ENCODE data around the gene IRS4.

IRS4 gene

GRCh38 chrX:108735679-108736508 lies 469 bp downstream of the IRS4 start:
- CTCF ChIA-PET: interaction anchor here (0.9 to 1.1 kb wide), 2 partner anchors 10 to 37 kb away, joined by 6 to 7 read pairs; no protein-coding TSS in a partner anchor
- DNase-seq (ENCODE audit: extremely low spot score): no peak
- peak; percentile 50; the same call in 1 of the 2 replicates for TF ChIP-seq ELF4 (IDR thresholded peaks at IDR 0.05)
- no peak for TF ChIP-seq HDGF (IDR thresholded peaks at IDR 0.05; ENCODE audit: borderline replicate concordance)
- POLR2A ChIA-PET: interaction anchor here (1.4 to 2.1 kb wide), 2 partner anchors 10 to 15 kb away, joined by 5 to 10 read pairs; no protein-coding TSS in a partner anchor

- CTCF ChIA-PET: interaction anchor here (0.6 to 1.1 kb wide), 3 partner anchors 9 to 358 kb away, joined by 6 to 7 read pairs (median 6); no protein-coding TSS in a partner anchor
- peak; percentile 28 for DNase-seq (ENCODE audit: extremely low spot score)
- POLR2A ChIA-PET: interaction anchor here (0.9 to 2.1 kb wide), 2 partner anchors 9 to 649 kb away, joined by 3 to 10 read pairs; no protein-coding TSS in a partner anchor
- TF ChIP-seq ELF4 (IDR thresholded peaks at IDR 0.05) (no peak), SUZ12 (IDR thresholded peaks at IDR 0.05) (0 out of 2 replicates have a peak, but pooled peaks have one; percentile 44)
Measured at GRCh38 chrX:108735091-108735678, 1.2 kb downstream of the IRS4 start.

- TF ChIP-seq ZNF384 (IDR thresholded peaks at IDR 0.05): no peak
- TF ChIP-seq LEF1 (IDR thresholded peaks at IDR 0.05; ENCODE audit: borderline replicate concordance): no peak
- TF ChIP-seq BHLHE40 (IDR thresholded peaks at IDR 0.05; ENCODE audit: borderline replicate concordance): no peak
- no peak for TF ChIP-seq PKNOX1 (IDR thresholded peaks at IDR 0.05)
- TF ChIP-seq TARDBP (IDR thresholded peaks at IDR 0.05): no peak
- TF ChIP-seq CTBP1 (IDR thresholded peaks at IDR 0.05; ENCODE audit: borderline replicate concordance): no peak
- TF ChIP-seq FOXM1 (IDR thresholded peaks at IDR 0.05; ENCODE audit: borderline replicate concordance): no peak
- TF ChIP-seq HDGF (IDR thresholded peaks at IDR 0.05; ENCODE audit: borderline replicate concordance): no peak
- no peak for TF ChIP-seq L3MBTL2 (conservative IDR thresholded peaks at IDR 0.05)
- TF ChIP-seq NFRKB (IDR thresholded peaks at IDR 0.05): no peak
- TF ChIP-seq SUZ12 (IDR thresholded peaks at IDR 0.05): no peak
- TF ChIP-seq FOXK2 (IDR thresholded peaks at IDR 0.05): no peak
- no peak for TF ChIP-seq ELF4 (IDR thresholded peaks at IDR 0.05)
- no peak for TF ChIP-seq ARNT (IDR thresholded peaks at IDR 0.05)
- no peak for TF ChIP-seq SP1 (IDR thresholded peaks at IDR 0.05)
- DNase-seq (ENCODE audit: extremely low spot score): no peak
- ChIA-PET CTCF (interaction anchor here (1.1 kb wide), 1 partner anchor 35 kb away, joined by 6 read pairs; no protein-coding TSS in a partner anchor), POLR2A (interaction anchor here (0.6 to 0.9 kb wide), 2 partner anchors 49 to 650 kb away, joined by 3 to 4 read pairs; no protein-coding TSS in a partner anchor)
Measured at GRCh38 chrX:108734426-108734825, 1.9 kb downstream of the IRS4 start.

GRCh38 chrX:108732630-108733321 lies 3.6 kb downstream of the IRS4 start:
- POLR2A ChIA-PET: interaction anchor here (0.8 kb wide), 1 partner anchor 19 kb away, joined by 3 read pairs; no protein-coding TSS in a partner anchor
- peak; percentile 29 for DNase-seq (ENCODE audit: extremely low spot score)
- no peak for TF ChIP-seq PKNOX1 (IDR thresholded peaks at IDR 0.05)
- CTCF ChIA-PET: interaction anchor here (1.4 kb wide), 1 partner anchor 33 kb away, joined by 4 read pairs; no protein-coding TSS in a partner anchor

- POLR2A ChIA-PET: interaction anchor here (0.9 kb wide), 1 partner anchor 10 kb away, joined by 3 read pairs; no protein-coding TSS in a partner anchor
- CTCF ChIA-PET: no interaction called here
- DNase-seq (ENCODE audit: extremely low spot score): no peak
Measured at GRCh38 chrX:108731153-108731552, 5.2 kb downstream of the IRS4 start.

GRCh38 chrX:108726748-108727147 lies 9.6 kb downstream of the IRS4 start:
- POLR2A ChIA-PET: interaction anchor here (2.2 kb wide), 1 partner anchor 9 kb away, joined by 10 read pairs; the partner anchor contains the start of gene IRS4
- no peak for TF ChIP-seq ZNF384 (IDR thresholded peaks at IDR 0.05)
- no peak for TF ChIP-seq HDGF (IDR thresholded peaks at IDR 0.05; ENCODE audit: borderline replicate concordance)
- TF ChIP-seq SP1 (IDR thresholded peaks at IDR 0.05): no peak
- TF ChIP-seq FOXA1 (IDR thresholded peaks at IDR 0.05): no peak
- TF ChIP-seq LEF1 (IDR thresholded peaks at IDR 0.05; ENCODE audit: borderline replicate concordance): no peak
- TF ChIP-seq TARDBP (IDR thresholded peaks at IDR 0.05): no peak
- TF ChIP-seq PKNOX1 (IDR thresholded peaks at IDR 0.05): no peak
- TF ChIP-seq ELF4 (IDR thresholded peaks at IDR 0.05): no peak
- TF ChIP-seq L3MBTL2 (conservative IDR thresholded peaks at IDR 0.05): no peak
- CTCF ChIA-PET: interaction anchor here (2.0 kb wide), 1 partner anchor 9 kb away, joined by 7 read pairs; no protein-coding TSS in a partner anchor
- DNase-seq (ENCODE audit: extremely low spot score): no peak

More at GRCh38 chrX:108731153-108731552, 5.2 kb downstream of the IRS4 start:
- TF ChIP-seq CTBP1 (IDR thresholded peaks at IDR 0.05; ENCODE audit: borderline replicate concordance): no peak
- no peak for TF ChIP-seq ELF4 (IDR thresholded peaks at IDR 0.05)
- no peak for TF ChIP-seq L3MBTL2 (conservative IDR thresholded peaks at IDR 0.05)
- TF ChIP-seq LEF1 (IDR thresholded peaks at IDR 0.05; ENCODE audit: borderline replicate concordance): no peak
